Cardiac muscle cell (in vitro differentiated cells and primary cell): ENCODE results near the gene SYNPO. TPM values are rescaled to one million over a fixed set of nuclear protein-coding genes. Genes with fewer than 3 reads are reported as not detected.

ENCODE experiments used
- DNase-seq, 2 donors: peaks; one replicate each; pipeline versions ENCODE4 v3.0.0 to v3.0.0-alpha.2; 2010 to 2017; ENCODE audit warnings: low read depth in 1 of 2, low spot score in 1 of 2
- H3K27ac ChIP-seq: fragments of 200-600 bp; sonication (generic); 2 replicates; pipeline ENCODE4 v1.5.1; 2016
- H3K27me3 ChIP-seq: fragments of 200-600 bp; sonication (generic); 2 replicates; pipeline ENCODE4 v1.6.0; 2016; ENCODE audit warnings: control low read depth
- H3K36me3 ChIP-seq: fragments of 200-600 bp; sonication (generic); 2 replicates; pipeline ENCODE4 v1.5.1; 2016; ENCODE audit warnings: control low read depth
- H3K4me1 ChIP-seq: fragments of 200-600 bp; sonication (generic); 2 replicates; pipeline ENCODE4 v1.8.1; 2017; ENCODE audit warnings: low read depth, mild to moderate bottlenecking, mixed run types
- H3K4me3 ChIP-seq: fragments of 200-600 bp; sonication (generic); 2 replicates; pipeline ENCODE4 v1.5.1; 2016; ENCODE audit warnings: mild to moderate bottlenecking
- H3K9me3 ChIP-seq: fragments of 200-600 bp; sonication (generic); 2 replicates; pipeline ENCODE4 v1.5.1; 2017; ENCODE audit warnings: low read depth, mild to moderate bottlenecking, control low read depth
- polyA plus RNA-seq: library from polyadenylated mRNA; unstranded; fragments of >200 nt; fragmentation: Nextera tagmentation; extraction: Ambion mirVana; gene quantifications from 2 replicates; pipeline ENCODE4 v1.2.1, GENCODE V29; 2016
- total RNA-seq: library from RNA; depleted of rRNA; stranded (reverse); fragments of >200 nt; gene quantifications from 2 replicates; pipeline ENCODE4 v1.2.3, GENCODE V29; 2016
- TF ChIP-seq, protein P1 (sequence below): IDR thresholded peaks from 2 replicates; pipeline ENCODE4 v1.5.1; 2012; ENCODE audit warnings: low read depth, mild to moderate bottlenecking, low read length

The SYNPO gene
- total and polyA plus RNA-seq, 2 experiments from 2014 or later = 1.1 to 2.7 TPM

DNA sequence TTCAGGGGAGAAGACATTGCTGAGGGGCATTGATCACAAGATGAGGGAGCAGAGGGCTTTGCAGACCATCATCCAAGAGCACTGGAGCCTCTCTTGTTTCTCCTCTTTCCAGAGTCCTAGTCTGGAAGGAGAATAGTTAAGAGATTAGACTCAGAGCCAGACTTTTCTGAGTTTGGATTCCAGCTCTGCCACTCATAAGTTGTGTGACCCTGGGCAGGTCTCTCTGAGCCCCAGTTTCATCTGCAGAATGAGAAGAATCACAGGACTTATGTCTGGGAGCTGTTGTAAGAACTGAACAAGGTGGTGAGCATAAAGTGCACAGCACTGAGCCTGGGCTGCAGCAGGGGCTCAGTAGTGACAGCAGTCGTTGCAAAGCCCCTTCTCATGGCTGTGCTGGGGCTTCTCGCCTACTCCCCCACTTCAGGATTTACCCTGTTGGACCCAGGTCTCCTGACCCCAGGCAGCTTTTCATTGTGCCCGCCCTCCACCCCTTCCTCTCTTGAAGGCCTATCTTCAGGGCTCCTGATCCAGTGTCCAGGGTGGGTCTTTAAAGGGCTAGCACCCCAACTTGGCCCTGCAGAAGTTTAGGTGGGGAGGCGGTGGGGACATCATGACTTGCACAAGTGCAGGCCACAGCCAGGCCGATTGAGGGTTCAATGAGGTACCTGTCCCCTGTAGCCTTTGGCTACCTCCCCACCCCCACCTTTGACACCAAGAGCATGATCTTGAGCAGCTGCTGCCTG, 1.5 kb downstream of the SYNPO start:
- peak overlapping the region; percentile 11 for H3K27ac ChIP-seq
- no peaks in the 10 kb centered on the region for H3K36me3 ChIP-seq
- DNase-seq = no peak
- no peaks in the 10 kb centered on the region for H3K27me3 ChIP-seq
- TF ChIP-seq, protein P1, sequence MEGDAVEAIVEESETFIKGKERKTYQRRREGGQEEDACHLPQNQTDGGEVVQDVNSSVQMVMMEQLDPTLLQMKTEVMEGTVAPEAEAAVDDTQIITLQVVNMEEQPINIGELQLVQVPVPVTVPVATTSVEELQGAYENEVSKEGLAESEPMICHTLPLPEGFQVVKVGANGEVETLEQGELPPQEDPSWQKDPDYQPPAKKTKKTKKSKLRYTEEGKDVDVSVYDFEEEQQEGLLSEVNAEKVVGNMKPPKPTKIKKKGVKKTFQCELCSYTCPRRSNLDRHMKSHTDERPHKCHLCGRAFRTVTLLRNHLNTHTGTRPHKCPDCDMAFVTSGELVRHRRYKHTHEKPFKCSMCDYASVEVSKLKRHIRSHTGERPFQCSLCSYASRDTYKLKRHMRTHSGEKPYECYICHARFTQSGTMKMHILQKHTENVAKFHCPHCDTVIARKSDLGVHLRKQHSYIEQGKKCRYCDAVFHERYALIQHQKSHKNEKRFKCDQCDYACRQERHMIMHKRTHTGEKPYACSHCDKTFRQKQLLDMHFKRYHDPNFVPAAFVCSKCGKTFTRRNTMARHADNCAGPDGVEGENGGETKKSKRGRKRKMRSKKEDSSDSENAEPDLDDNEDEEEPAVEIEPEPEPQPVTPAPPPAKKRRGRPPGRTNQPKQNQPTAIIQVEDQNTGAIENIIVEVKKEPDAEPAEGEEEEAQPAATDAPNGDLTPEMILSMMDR = no peak
- H3K4me1 ChIP-seq = peaks cover 31% of the 10 kb centered on the region
- H3K4me3 ChIP-seq = no peak overlapping the region
- H3K9me3 ChIP-seq = no peaks in the 10 kb centered on the region

DNA sequence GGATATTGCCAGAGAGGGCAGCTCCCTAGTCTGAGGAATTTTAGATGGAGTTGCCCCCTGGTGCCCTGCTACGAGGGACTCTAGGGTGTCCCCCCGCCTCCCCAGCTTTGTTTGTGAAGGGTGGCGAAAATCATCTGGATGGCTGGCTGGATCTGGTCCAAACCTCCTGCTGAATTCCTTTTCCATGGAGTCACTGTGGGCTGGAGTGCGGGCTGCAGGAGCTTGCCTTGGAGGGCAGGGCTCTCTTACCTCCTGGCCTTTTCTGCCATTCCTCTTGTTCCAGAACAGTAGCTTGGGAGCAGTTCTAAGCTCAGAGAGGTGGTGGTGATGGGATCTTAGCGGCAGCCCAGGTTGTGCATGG, 2.1 kb downstream of the SYNPO start:
- TF ChIP-seq, protein P1 = no peak
- Histone ChIP-seq H3K27ac (peak overlapping the region; percentile 11), H3K4me3 (no peak overlapping the region), H3K9me3 (no peaks in the 10 kb centered on the region), H3K4me1 (peaks cover 31% of the 10 kb centered on the region), H3K36me3 (no peaks in the 10 kb centered on the region), H3K27me3 (no peaks in the 10 kb centered on the region)
- DNase-seq = peak; percentile 55 to 95

DNA sequence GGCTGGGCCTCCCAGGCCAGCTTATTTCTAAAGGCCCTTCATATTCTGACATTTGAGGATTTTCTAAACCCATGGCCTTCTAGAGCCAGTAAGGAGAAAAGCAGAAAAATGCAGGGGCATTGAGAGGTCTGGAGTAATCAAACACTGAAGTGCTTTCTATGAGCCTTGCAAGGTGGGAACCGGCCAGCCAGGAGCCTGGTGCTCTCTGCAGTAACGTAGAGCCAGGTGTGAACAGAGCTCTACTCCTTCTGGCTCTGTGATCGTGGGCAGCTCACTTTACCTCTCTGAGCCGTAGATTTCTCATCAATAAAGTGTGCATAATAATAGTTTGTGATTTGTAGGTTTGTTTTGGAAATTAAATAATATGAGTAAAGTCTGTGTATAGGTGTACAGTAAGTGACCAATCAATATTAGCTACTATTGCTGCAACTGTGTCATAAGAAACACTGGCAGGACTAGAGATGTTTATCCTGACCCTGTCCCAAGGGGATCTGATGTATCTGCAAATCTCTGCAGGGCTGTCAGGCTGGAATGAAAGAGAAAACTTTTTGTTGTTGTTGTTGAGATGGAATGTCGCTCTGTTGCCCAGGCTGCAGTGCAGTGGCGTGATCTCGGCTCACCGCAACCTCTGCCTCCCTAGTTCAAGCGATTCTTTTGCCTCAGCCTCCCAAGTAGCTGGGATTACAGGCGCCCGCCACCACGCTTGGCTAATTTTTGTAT, 2.7 kb downstream of the SYNPO start:
- H3K27ac ChIP-seq = peak overlapping the region; percentile 11
- TF ChIP-seq, protein P1 = no peak
- H3K4me1 ChIP-seq = peaks cover 31% of the 10 kb centered on the region
- no peaks in the 10 kb centered on the region for H3K36me3 ChIP-seq
- H3K4me3 ChIP-seq = no peak overlapping the region
- H3K9me3 ChIP-seq = no peaks in the 10 kb centered on the region
- no peaks in the 10 kb centered on the region for H3K27me3 ChIP-seq
- no peak for DNase-seq

DNA sequence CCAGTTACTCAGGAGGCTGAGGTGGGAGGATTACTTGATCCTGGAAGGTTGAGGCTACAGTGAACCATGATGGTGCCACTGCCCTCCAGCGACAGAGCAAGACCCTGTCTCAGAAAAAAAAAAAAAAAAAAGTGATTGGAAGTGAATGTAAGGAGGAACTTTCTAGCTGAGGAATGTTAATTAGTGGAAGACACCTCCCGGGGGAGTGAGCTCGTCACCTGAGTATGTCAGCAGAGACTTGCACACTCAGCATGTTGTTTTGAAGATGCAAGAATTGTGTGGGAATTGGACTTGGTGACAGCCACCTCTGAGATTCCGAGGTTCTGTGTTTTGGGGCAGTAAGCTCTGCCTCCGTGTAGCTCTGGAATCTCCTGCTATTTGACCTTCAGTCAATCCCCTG, 3.6 kb downstream of the SYNPO start:
- no peaks in the 10 kb centered on the region for H3K36me3 ChIP-seq
- DNase-seq = no peak
- peak overlapping the region; percentile 9 for H3K27ac ChIP-seq
- no peaks in the 10 kb centered on the region for H3K27me3 ChIP-seq
- TF ChIP-seq, protein P1 = no peak
- H3K4me1 ChIP-seq = peaks cover 31% of the 10 kb centered on the region
- H3K4me3 ChIP-seq = no peak overlapping the region
- no peaks in the 10 kb centered on the region for H3K9me3 ChIP-seq

DNA sequence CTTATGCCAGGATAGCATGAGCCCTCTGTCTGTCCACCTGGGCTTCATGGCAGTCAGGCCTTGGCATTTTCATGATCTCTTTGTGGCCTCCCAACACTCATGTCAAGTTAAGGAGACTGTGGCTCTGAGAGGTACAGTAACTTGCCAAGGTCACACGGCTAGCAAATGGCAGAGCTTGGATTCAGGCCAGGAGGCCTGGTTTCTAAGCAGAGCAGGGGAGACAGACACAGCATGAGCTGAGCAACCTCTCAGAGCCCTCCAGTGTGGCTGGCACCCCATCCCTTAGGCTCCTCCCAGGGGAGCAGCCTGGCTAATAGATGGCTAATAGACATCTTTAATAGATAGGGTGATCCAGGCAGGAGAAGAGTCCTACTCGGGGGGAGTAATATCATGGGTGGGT, 4.1 kb downstream of the SYNPO start:
- Histone ChIP-seq H3K9me3 (no peaks in the 10 kb centered on the region), H3K27ac (peak overlapping the region; percentile 9), H3K4me3 (no peak overlapping the region), H3K36me3 (no peaks in the 10 kb centered on the region), H3K4me1 (peaks cover 31% of the 10 kb centered on the region), H3K27me3 (no peaks in the 10 kb centered on the region)
- DNase-seq = peak in 1 of 2 donors; percentile 51
- TF ChIP-seq, protein P1 = no peak
